Gastrocnemius medialis (tissue), 4 donors: ENCODE measurements around the gene DOK3.

Experiments
- POLR2A ChIP-seq, 2 donors: fragments of 450-650 bp; IDR thresholded peaks; one replicate each; pipeline ENCODE4 v1.6.1; 2017; ENCODE audit warnings: antibody characterized with exemption in 2 of 2, mild to moderate bottlenecking in 2 of 2, moderate library complexity in 2 of 2
- TF ChIP-seq, protein P1 (sequence below), 5 experiments: fragments of 450-650 bp in 3 of 5; fragments of 200-600 bp in 2 of 5; sonication (generic) in 2 of 5; IDR thresholded peaks in 4 of 5; conservative IDR thresholded peaks in 1 of 5; 1 replicate in 4 of 5; 2 replicates in 1 of 5; pipeline ENCODE4 v1.5.1; 2016 to 2019; ENCODE audit warnings: antibody characterized with exemption in 5 of 5, mild to moderate bottlenecking in 3 of 5, moderate library complexity in 3 of 5

DNA sequence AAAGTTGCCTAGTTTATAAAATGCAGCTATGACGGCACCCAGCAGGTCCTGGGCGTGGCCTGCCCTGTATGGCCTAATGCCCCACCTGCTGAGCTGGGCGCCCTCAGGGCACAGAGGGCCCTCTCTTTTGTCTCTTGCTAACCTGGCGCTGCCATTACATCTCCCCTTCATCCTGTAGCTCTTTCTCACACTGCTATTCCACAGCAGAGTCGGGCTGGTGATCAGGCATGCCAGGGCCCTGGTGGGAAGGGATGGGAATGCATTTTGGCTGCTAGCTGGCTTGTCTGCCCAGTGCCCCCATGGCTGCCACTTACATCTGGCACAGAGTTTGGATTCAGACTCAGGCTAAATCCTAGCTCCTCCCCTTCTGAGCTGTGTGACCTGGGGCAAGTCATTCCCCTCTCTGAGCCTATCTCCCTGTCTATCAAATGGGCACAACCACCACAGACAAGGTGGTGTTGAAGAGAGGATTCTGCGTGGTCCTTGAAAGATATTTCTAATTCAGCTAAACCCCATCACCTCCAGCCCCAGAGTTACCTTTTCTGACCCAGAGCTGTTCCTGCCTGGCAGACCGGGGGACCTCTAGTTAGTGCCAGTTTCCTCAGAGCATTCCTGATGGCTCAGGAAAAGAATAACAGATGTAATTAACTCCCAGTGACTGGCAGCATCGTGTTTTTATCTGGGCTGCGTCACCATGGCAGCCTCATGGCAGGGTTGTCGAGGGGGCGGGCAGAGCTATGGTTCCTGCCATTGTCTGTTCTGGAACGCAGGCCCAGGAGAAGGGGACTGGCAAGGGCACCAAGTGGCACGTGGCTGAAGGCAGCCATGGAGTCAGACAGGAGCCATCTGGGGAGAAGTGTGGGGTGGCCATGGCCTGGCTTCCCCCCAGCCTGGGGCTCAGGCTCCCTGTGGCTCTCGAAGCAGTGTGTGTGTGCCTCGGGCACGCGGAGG, 56.7 kb downstream of the DOK3 start:
- TF ChIP-seq, protein P1, sequence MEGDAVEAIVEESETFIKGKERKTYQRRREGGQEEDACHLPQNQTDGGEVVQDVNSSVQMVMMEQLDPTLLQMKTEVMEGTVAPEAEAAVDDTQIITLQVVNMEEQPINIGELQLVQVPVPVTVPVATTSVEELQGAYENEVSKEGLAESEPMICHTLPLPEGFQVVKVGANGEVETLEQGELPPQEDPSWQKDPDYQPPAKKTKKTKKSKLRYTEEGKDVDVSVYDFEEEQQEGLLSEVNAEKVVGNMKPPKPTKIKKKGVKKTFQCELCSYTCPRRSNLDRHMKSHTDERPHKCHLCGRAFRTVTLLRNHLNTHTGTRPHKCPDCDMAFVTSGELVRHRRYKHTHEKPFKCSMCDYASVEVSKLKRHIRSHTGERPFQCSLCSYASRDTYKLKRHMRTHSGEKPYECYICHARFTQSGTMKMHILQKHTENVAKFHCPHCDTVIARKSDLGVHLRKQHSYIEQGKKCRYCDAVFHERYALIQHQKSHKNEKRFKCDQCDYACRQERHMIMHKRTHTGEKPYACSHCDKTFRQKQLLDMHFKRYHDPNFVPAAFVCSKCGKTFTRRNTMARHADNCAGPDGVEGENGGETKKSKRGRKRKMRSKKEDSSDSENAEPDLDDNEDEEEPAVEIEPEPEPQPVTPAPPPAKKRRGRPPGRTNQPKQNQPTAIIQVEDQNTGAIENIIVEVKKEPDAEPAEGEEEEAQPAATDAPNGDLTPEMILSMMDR (IDR thresholded peaks at IDR 0.05 in 4 of 5, conservative IDR thresholded peaks at IDR 0.05 in 1 of 5), result no peak
- no peak for TF ChIP-seq POLR2A (IDR thresholded peaks at IDR 0.05)
